ENCODE data around the gene SAFB2.

GRCh38 chr19:5612891-5613865 lies 9.4 kb downstream of the SAFB2 start:
- TF ChIP-seq ZNF384 (IDR thresholded peaks at IDR 0.05; ENCODE audit: borderline replicate concordance, low read depth, low read length) = no peak
- no peak for TF ChIP-seq HDGF (IDR thresholded peaks at IDR 0.05)
- no peak for TF ChIP-seq RAD21 (IDR thresholded peaks at IDR 0.05; ENCODE audit: insufficient read depth, low read depth, low read length)
- peak; percentile 41; the same call in 1 of the 2 replicates for TF ChIP-seq POLR2AphosphoS5 (IDR thresholded peaks at IDR 0.05; ENCODE audit: low read length)
- TF ChIP-seq MXI1 (IDR thresholded peaks at IDR 0.05; ENCODE audit: low read depth, low read length) = no peak
- TF ChIP-seq TCF12 (IDR thresholded peaks at IDR 0.05; ENCODE audit: low read depth, low read length) = no peak
- TF ChIP-seq, protein P1, sequence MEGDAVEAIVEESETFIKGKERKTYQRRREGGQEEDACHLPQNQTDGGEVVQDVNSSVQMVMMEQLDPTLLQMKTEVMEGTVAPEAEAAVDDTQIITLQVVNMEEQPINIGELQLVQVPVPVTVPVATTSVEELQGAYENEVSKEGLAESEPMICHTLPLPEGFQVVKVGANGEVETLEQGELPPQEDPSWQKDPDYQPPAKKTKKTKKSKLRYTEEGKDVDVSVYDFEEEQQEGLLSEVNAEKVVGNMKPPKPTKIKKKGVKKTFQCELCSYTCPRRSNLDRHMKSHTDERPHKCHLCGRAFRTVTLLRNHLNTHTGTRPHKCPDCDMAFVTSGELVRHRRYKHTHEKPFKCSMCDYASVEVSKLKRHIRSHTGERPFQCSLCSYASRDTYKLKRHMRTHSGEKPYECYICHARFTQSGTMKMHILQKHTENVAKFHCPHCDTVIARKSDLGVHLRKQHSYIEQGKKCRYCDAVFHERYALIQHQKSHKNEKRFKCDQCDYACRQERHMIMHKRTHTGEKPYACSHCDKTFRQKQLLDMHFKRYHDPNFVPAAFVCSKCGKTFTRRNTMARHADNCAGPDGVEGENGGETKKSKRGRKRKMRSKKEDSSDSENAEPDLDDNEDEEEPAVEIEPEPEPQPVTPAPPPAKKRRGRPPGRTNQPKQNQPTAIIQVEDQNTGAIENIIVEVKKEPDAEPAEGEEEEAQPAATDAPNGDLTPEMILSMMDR (IDR thresholded peaks at IDR 0.05 in 2 of 3, conservative IDR thresholded peaks at IDR 0.05 in 1 of 3; ENCODE audit: control insufficient read depth in 2 of 3, extremely low read depth in 1 of 3, insufficient read depth in 1 of 3, low read depth in 3 of 3, low read length in 3 of 3) = no peak
- no peak for TF ChIP-seq SP1 (IDR thresholded peaks at IDR 0.05; ENCODE audit: low read depth, low read length)
- no peak for TF ChIP-seq CBX5 (IDR thresholded peaks at IDR 0.05; ENCODE audit: low read depth)
- TF ChIP-seq TAF1 (IDR thresholded peaks at IDR 0.05; ENCODE audit: borderline replicate concordance, low read depth, low read length) = no peak
- no peak for TF ChIP-seq POLR2AphosphoS2 (IDR thresholded peaks at IDR 0.05; ENCODE audit: low read depth, low read length)
- no peak for TF ChIP-seq EP300 (IDR thresholded peaks at IDR 0.05; ENCODE audit: borderline replicate concordance in 1 of 2, control insufficient read depth in 1 of 2, low read depth in 2 of 2, low read length in 2 of 2)
- no peak for TF ChIP-seq SUZ12 (IDR thresholded peaks at IDR 0.05; ENCODE audit: unreplicated experiment)
- TF ChIP-seq POLR2A (IDR thresholded peaks at IDR 0.05; ENCODE audit: low read depth, low read length) = 0 out of 2 replicates have a peak, but pooled peaks have one; percentile 25
